ENCODE data around the gene SLC38A11.
"Not testable (repeated sequence)": the region's sequence is repeated elsewhere in the genome, so short reads cannot be mapped to it uniquely, and the experiment has no call there.

The SLC38A11 gene

DNA sequence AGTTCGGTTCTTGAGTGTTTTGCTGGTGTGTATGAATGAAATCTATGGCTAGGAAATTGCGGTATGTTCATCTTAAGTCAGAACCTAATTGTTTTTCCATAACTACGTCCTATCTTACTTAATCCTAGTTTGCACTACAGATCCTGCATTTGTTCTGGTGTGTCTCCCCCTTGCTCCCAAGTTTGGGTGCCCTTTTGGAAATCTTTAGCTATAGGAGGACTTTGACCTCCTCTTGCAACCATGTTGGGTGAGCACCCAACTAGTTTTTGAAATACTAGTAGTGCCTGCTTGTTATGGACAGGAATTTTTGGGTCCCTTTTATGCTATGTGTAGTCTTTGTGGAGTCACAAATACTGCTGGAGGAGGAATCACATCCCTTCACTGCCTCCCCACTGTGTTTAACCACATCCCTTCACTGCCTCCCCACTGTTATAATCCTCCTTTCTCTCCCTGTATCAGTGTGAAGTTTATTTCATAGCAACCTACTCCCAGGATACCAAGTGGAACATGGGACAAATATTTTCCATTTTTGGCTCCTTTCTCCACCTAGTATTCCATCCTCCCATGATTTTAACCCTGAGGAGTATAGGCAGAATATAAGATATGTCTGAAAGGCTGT is 87.4 kb downstream of the SLC38A11 start:
- no peaks in the 10 kb centered on the region for H3K9me3 Mint-ChIP-seq
- no peak overlapping the region for H3K27ac Mint-ChIP-seq
- H3K36me3 Mint-ChIP-seq (ENCODE audit: low read depth) = no peaks in the 10 kb centered on the region
- H3K4me3 Mint-ChIP-seq = no peak overlapping the region
- peaks cover 9% of the 10 kb centered on the region for H3K27me3 Mint-ChIP-seq (ENCODE audit: low read depth)
- no peaks in the 10 kb centered on the region for H3K4me1 Mint-ChIP-seq (ENCODE audit: low read depth)

DNA sequence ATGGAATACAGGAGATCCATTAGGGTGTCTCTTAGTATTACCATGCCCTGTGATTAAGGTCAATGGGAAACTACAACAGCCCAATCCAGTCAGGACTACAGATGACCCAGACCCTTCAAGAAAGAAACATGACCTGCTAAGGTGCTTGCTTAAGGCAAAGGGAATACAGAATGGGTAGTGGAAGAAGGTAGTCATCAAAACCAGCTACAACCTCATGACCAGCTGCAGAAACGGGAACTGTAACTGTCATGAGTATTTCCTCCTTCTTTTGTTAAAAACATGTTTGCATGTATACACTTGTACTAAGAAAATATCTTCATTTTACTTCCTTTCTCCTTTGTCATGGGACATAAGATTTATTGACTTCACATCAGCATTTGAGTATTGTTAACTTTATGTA is 88.9 kb downstream of the SLC38A11 start:
- H3K27me3 Mint-ChIP-seq (ENCODE audit: low read depth) = peaks cover 13% of the 10 kb centered on the region
- H3K9me3 Mint-ChIP-seq; H3K27ac Mint-ChIP-seq; H3K36me3 Mint-ChIP-seq (ENCODE audit: low read depth); H3K4me1 Mint-ChIP-seq (ENCODE audit: low read depth); H3K4me3 Mint-ChIP-seq: not testable (repeated sequence)

DNA sequence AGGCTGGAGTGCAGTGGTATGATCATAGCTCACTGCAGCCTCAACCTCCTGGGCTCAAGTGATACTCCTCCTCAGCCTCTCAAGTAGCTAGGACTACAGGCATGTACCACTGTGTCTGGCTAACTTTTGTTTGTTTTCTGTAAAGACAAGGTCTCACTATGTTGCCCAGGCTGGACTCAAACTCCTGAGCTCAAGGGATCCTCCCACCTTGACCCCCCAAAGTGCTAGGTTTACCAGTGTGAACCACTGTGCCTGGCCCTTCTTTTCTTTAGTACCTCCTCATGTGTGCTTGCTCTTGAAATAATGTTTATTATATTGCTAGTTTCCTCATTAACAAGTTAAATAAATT is 94.7 kb downstream of the SLC38A11 start:
- H3K4me3 Mint-ChIP-seq = no peak overlapping the region
- no peaks in the 10 kb centered on the region for H3K36me3 Mint-ChIP-seq (ENCODE audit: low read depth)
- H3K9me3 Mint-ChIP-seq = no peaks in the 10 kb centered on the region
- H3K4me1 Mint-ChIP-seq (ENCODE audit: low read depth) = no peaks in the 10 kb centered on the region
- H3K27ac Mint-ChIP-seq = no peak overlapping the region
- H3K27me3 Mint-ChIP-seq (ENCODE audit: low read depth) = peaks cover 7% of the 10 kb centered on the region

GRCh38 chr2:164859906-164860693 is 95.2 kb downstream of the SLC38A11 start:
- H3K4me3 Mint-ChIP-seq; H3K36me3 Mint-ChIP-seq (ENCODE audit: low read depth); H3K27ac Mint-ChIP-seq; H3K27me3 Mint-ChIP-seq (ENCODE audit: low read depth); H3K4me1 Mint-ChIP-seq (ENCODE audit: low read depth); H3K9me3 Mint-ChIP-seq: not testable (repeated sequence)

DNA sequence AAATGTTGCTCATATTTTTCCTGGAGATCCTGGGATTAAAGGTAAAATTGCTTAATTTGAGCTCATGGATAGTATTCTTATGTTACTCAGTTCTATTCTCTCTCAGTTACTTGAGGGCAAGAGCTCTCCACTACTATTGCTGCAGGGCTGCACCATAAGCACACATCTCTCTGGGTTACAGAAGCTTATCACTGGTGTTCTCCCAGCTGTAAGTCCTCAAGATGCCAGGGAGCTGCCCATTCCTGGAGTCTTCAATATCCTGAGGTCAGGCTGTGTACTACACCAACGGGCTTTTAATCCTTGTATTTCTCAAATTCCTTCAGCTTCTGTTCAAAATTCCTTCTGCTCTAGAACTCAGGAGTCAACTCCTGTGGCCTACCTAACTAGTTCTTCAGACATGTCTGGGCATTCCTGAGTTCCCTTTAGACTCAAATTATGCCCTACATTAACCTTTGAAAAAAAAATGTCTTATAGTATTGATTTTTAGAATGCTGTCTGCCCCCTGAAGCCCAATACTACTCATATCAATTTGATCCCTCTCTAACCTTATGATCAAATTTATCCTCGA is 96.0 kb downstream of the SLC38A11 start:
- Mint-ChIP-seq H3K36me3 (ENCODE audit: low read depth) (no peaks in the 10 kb centered on the region), H3K9me3 (no peaks in the 10 kb centered on the region), H3K4me3 (no peak overlapping the region), H3K27ac (no peak overlapping the region), H3K27me3 (ENCODE audit: low read depth) (peaks cover 7% of the 10 kb centered on the region), H3K4me1 (ENCODE audit: low read depth) (no peaks in the 10 kb centered on the region)

DNA sequence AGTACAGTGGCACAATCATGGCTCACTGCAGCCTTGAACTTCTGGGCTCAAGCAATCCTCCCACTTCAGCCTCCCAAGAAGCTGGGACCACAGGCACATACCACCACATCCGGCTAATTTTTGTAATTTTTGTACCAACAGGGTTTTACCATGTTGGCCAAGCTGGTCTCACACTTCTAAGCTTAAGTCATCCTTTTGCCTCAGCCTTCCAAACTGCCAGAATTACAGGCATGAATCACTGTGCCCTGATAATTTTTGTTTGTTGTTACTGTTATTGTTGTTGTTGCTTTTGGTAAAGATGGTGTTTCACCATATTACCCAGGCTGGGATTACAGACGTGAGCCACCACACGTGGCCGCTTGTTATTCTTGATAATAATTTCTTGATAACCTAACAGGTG is 103.2 kb downstream of the SLC38A11 start:
- H3K27me3 Mint-ChIP-seq (ENCODE audit: low read depth) = peaks cover 19% of the 10 kb centered on the region
- H3K4me1 Mint-ChIP-seq (ENCODE audit: low read depth) = no peaks in the 10 kb centered on the region
- H3K4me3 Mint-ChIP-seq = no peak overlapping the region

DNA sequence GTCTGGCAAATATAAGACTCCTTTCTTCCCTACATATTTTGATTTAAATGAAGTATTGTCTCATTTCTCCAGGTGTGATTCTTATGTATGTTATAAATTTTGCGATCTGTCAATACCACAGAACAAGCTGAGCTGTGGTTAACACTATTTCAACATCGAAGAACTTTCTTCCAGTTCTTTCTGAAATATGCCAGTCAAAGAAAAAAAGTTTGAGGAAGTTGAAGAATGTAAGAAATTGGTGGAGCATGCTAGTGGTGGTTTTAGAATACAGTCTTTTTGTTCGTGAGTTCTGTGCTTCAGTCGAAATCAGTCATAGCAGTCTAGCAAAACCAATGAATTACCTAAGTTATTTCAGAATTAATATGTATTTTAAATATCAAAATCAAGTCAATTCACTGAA is 105.1 kb downstream of the SLC38A11 start:
- Mint-ChIP-seq H3K4me1 (ENCODE audit: low read depth) (no peaks in the 10 kb centered on the region), H3K4me3 (no peak overlapping the region), H3K27ac (no peak overlapping the region), H3K9me3 (no peaks in the 10 kb centered on the region), H3K36me3 (ENCODE audit: low read depth) (no peaks in the 10 kb centered on the region), H3K27me3 (ENCODE audit: low read depth) (peaks cover 19% of the 10 kb centered on the region)

More for the DNA sequence above, 103.2 kb downstream of the SLC38A11 start:
- H3K27ac Mint-ChIP-seq = no peak overlapping the region
- H3K36me3 Mint-ChIP-seq (ENCODE audit: low read depth) = no peaks in the 10 kb centered on the region
- H3K9me3 Mint-ChIP-seq = no peaks in the 10 kb centered on the region

DNA sequence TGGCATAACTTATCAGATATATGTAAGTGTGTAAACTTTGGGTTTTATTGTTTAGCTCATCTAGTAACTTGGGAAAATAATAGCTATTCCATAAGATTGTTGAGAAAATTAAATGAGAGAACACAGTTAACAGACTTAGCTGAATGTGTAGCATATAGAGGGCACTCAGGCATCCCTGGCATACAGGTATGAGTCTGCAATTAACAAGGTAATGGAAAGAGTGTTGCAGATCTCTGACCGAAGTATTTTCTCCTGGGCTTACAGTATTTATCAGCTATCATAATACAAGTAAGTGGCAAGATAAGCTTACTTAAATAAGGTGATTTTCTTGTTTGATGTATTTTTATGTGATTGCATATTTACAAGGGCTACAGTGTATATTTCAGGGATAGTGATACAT is 105.8 kb downstream of the SLC38A11 start:
- Mint-ChIP-seq H3K27me3 (ENCODE audit: low read depth) (peaks cover 25% of the 10 kb centered on the region), H3K27ac (no peak overlapping the region), H3K4me1 (ENCODE audit: low read depth) (no peaks in the 10 kb centered on the region), H3K36me3 (ENCODE audit: low read depth) (no peaks in the 10 kb centered on the region), H3K4me3 (no peak overlapping the region), H3K9me3 (no peaks in the 10 kb centered on the region)

DNA sequence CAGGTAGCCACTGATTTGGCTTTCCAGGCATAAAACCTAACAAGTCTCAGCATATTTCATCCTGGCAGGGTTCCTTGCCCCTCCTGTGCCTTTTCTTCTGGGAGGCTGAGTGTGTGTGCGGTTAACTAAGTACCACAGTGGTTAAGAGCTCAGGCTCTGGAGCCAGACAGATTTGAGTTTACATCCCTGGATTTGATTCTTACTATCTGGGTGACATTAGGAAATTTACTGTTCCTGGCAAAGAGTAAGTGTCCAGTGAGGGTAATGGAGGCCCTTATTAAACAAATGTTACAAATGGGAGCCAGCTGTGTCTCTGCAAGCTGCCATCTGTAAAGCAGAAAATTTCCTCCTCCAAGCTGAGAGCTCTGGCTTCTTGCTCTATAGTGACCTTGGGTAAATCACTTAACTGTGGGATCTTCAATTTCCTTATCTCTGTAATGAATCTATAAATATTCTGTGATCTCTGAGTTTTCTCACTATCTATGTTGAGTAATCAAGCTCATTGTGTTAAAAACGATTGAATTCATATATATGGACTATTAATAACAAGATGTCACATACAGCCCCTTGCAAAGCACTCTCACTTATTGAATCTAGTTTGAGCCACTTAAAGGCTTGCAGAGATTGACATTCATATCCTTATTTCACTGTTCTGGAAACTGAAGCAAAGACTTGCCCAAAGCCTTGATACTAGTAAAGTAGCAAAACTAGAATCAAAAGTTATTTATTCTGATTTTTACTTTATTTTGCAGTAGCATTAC is 107.2 kb downstream of the SLC38A11 start:
- Mint-ChIP-seq H3K4me1 (ENCODE audit: low read depth) (no peaks in the 10 kb centered on the region), H3K4me3 (no peak overlapping the region), H3K27ac (no peak overlapping the region), H3K36me3 (ENCODE audit: low read depth) (no peaks in the 10 kb centered on the region), H3K27me3 (ENCODE audit: low read depth) (peaks cover 35% of the 10 kb centered on the region), H3K9me3 (no peaks in the 10 kb centered on the region)

- Mint-ChIP-seq H3K9me3 (no peaks in the 10 kb centered on the region), H3K4me3 (no peak overlapping the region), H3K27ac (no peak overlapping the region), H3K4me1 (ENCODE audit: low read depth) (no peaks in the 10 kb centered on the region), H3K27me3 (ENCODE audit: low read depth) (peaks cover 38% of the 10 kb centered on the region), H3K36me3 (ENCODE audit: low read depth) (no peaks in the 10 kb centered on the region)
These were observed 108.0 kb downstream of the SLC38A11 start for GRCh38 chr2:164847291-164847690.

DNA sequence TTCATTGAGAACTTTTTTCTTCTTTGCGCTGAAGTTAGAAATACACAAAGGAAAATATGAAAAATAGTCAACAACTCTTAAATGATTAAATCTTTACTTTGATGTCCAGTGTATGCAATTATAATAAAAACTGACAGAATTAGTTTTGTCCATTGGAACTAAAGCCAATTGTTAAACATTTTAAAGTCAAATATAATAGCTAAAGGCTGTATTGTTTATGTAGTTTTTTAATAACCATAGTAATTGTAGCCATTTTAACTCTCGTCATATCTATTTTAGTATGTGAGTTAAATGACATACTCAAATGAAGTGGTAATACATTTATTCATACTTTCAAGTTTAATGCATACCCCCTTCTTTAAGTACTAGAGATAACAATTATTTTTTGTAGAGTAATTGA is 109.0 kb downstream of the SLC38A11 start:
- peaks cover 45% of the 10 kb centered on the region for H3K27me3 Mint-ChIP-seq (ENCODE audit: low read depth)
- H3K27ac Mint-ChIP-seq = no peak overlapping the region
- H3K4me3 Mint-ChIP-seq = no peak overlapping the region
- H3K36me3 Mint-ChIP-seq (ENCODE audit: low read depth) = no peaks in the 10 kb centered on the region
- H3K4me1 Mint-ChIP-seq (ENCODE audit: low read depth) = no peaks in the 10 kb centered on the region
- no peaks in the 10 kb centered on the region for H3K9me3 Mint-ChIP-seq
